GM06990 (cell line): ENCODE results near the gene MRPS27.

Source experiments
- DNase-seq: peaks from one replicate; pipeline ENCODE4 v3.0.0-alpha.2; 2011; ENCODE audit not compliant: insufficient read length; ENCODE audit errors: extremely low read depth
- H3K27me3 ChIP-seq: replicated peaks from 2 replicates; pipeline ENCODE4 v1.6.0; 2011; ENCODE audit warnings: low read length; ENCODE audit not compliant: control insufficient read depth, insufficient read depth
- H3K36me3 ChIP-seq: 2 replicates; pipeline ENCODE4 v1.5.1; 2011; ENCODE audit warnings: low read length; ENCODE audit not compliant: control insufficient read depth, insufficient read depth
- H3K4me3 ChIP-seq: replicated peaks from 2 replicates; pipeline ENCODE4 v1.5.1; 2011; ENCODE audit warnings: low read depth, mild to moderate bottlenecking, control low read depth, low read length
- CTCF ChIP-seq: IDR thresholded peaks from 2 replicates; pipeline ENCODE4 v1.5.1; 2011; ENCODE audit warnings: low read length, control low read depth, mild to moderate bottlenecking, inconsistent platforms; ENCODE audit not compliant: insufficient read depth, poor library complexity, severe bottlenecking

The MRPS27 gene

GRCh38 chr5:72202331-72202825 lies 117.7 kb downstream of the MRPS27 start:
- no peaks in the 10 kb centered on the region; the same call in 1 of the 2 replicates for H3K27me3 ChIP-seq
- no peak for DNase-seq
- H3K36me3 ChIP-seq = no peaks in the 10 kb centered on the region
- H3K4me3 ChIP-seq = no peak overlapping the region
- TF ChIP-seq CTCF = no peak

- TF ChIP-seq CTCF = no peak
- no peaks in the 10 kb centered on the region for H3K36me3 ChIP-seq
- no peaks in the 10 kb centered on the region; the same call in 1 of the 2 replicates for H3K27me3 ChIP-seq
- no peak overlapping the region for H3K4me3 ChIP-seq
- no peak for DNase-seq
Measured at GRCh38 chr5:72199681-72200080, 120.4 kb downstream of the MRPS27 start.

GRCh38 chr5:72197393-72197792 lies 122.6 kb downstream of the MRPS27 start:
- Histone ChIP-seq H3K4me3 (no peak overlapping the region), H3K27me3 (no peaks in the 10 kb centered on the region; the same call in 1 of the 2 replicates), H3K36me3 (no peaks in the 10 kb centered on the region)
- no peak for DNase-seq
- no peak for TF ChIP-seq CTCF

GRCh38 chr5:72195581-72195980 lies 124.5 kb downstream of the MRPS27 start:
- no peak for DNase-seq
- Histone ChIP-seq H3K4me3 (no peak overlapping the region), H3K27me3 (no peaks in the 10 kb centered on the region; the same call in 1 of the 2 replicates), H3K36me3 (no peaks in the 10 kb centered on the region)
- no peak for TF ChIP-seq CTCF

DNA sequence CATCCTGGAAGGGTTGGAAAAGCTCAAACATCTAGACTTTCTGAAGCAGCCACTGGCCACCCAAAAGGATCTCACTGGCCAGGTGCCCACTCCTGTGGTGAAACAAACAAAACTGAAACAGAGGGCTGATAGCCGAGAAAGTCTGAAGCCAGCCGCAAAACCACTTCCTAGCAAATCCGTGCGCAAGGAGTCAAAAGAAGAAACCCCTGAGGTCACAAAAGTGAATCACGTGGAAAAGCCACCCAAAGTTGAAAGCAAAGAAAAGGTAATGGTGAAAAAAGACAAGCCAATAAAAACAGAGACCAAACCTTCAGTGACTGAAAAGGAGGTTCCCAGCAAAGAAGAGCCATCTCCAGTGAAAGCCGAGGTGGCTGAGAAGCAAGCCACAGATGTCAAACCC lies 125.2 kb downstream of the MRPS27 start:
- no peaks in the 10 kb centered on the region for H3K36me3 ChIP-seq
- H3K4me3 ChIP-seq = no peak overlapping the region
- peak; percentile 29 for DNase-seq
- H3K27me3 ChIP-seq = no peaks in the 10 kb centered on the region; the same call in 1 of the 2 replicates
- TF ChIP-seq CTCF = no peak

GRCh38 chr5:72191404-72191803 lies 128.6 kb downstream of the MRPS27 start:
- no peaks in the 10 kb centered on the region for H3K36me3 ChIP-seq
- no peak overlapping the region for H3K4me3 ChIP-seq
- H3K27me3 ChIP-seq = no peaks in the 10 kb centered on the region
- DNase-seq = no peak
- TF ChIP-seq CTCF = no peak
